OCI-M2 (cell line): Measurements from ENCODE around the gene TRIM75.
"Not testable (repeated sequence)": the region's sequence is repeated elsewhere in the genome, so short reads cannot be mapped to it uniquely, and the experiment has no call there.

Experiments
- DNase-seq: peaks from one replicate; lab custom pipeline; 2025; ENCODE audit not compliant: unreplicated experiment; lab: John Stamatoyannopoulos, UW

TRIM75 gene

DNA sequence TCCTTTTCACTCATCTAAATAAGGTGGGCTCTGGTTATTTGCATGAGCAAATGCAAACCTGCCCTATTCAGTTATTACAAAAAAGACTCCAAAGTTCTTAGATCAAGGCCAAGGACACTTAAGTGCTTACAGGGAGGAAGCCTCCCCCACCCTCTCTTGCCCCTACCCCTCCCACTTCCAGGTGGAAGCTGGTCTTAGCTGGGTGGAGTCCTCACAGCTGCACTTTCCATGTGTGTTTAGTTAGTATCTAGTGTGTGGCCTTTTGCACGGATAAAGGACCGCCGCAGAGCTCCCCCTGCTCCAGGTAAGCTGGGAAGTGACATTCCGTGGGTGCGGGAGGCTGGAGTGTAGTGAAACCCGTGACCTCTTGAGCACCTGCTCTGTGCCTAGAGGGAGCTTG, at the start of gene TRIM75:
TRIM75 (plus strand) TSS at position 222 of the 400 bp plus-strand sequence. CDS start 5,282 bp downstream, outside the sequence.
- DNase-seq: no peak

DNA sequence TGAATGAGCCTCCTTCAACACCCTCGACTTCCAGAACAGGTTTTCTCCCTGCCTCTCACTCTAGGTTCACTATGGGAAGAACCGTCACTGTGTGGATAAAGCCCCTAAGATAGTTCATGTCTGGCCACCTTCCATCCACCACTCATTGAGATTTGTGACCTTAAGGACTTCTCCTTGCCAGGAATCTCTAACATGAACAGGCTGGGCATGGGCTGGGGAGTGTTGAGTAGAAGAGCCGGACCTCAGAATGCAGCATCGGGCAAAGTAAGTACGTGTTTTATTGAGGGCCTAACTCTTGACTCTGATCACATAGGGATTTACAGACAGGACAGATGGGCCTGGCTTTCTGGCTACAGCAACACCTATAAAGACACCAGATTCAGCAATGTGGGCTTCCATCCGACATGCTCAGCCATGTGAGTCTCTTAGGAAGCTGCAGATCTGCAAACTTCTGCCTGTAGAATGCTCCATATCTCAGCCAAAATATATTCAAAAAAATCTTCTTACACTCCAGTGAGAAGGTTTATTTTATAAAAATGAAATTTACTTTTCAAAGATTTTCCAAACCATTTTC, 48.2 kb upstream of the TRIM75 start:
- no peak for DNase-seq

DNA sequence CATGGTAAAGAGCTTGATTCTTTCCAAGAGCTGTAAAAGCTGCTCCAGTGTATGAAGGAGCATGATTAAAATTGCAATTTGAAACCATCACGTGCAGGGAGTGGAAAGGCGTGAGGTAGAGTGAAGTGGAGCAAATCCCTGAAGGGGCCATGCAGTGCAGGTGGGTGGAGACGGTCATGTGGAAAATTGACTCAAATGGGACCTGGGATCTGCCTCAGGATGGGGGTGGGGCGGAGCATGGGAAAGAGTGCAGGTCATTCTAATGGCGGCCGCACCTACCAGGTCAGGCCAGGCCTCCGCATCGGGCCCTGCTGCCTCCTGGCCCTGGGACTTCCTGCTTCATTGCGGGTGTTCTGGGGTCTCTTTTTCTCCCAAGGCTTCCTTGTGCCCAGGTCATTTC, 47.2 kb upstream of the TRIM75 start:
- DNase-seq: no peak

DNA sequence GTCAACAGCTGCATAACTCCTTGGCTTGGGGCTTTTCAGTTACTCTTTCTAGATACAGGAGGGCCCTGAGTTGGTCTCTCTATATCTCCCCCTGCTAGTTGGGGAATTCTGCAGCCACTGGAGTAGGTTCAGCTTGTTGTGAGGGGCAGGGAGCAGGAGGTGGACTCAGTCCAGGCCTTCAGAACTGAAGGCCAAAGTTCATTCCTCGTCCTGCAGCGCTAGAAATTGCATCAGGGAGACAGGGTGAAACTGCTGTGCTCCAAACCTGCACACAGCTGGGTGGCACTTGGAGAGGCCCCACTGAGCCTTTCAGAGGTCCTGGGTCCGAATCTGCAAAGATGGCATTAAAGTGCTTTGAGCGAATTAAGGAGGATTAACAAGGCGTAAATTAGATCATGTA, 46.8 kb upstream of the TRIM75 start:
- DNase-seq: no peak

DNA sequence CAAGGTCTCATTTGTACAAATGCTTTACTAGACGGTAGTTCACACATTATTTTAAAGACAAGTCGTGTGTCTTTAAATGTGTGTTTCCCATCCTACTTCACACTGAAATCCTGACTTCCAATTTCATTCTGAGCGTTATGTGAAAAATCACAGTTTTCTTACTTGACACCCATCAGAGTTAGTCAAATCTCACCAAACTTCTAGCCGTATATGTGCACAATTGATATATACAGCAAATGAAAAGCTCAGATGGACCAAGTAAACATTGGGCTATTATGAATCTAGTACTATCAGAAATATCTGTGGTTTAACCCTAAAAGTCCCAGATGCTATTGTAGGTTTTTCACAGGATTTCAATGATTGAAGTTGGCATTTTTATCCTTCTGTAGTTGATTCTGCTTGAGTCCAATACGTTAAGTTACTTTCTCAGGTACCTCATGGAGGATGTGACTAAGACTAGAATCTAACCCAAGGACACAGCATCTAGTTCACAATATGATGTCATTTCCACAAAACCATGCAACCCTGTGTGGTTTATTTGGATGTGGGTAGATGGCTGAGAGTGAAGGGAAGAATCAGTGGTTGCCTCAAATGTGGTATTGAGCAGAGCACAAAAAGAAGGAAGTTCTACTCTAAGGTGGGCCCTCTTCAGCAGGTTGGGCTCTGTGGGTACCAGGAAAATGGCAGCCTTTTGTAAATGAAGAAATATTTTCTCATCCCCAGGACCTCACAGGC, 44.0 kb upstream of the TRIM75 start:
- no peak for DNase-seq

DNA sequence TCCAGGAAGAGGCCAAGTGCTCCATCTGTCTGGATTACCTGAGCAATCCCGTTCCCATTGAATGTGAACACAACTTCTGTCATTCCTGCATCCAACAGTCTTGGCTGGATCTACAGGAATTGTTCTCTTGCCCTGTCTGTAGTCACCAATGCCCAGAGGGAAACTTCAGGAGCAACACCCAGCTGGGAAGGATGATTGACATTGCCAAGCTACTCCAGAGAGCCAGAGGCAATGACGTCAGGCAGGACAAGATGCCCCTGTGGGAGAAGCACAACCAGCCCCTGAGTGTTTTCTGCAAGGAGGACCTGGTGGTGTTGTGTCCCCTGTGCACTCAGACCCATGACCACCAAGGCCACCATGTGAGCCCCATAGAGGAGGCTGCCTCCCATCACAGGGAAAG, 43.2 kb upstream of the TRIM75 start:
- DNase-seq: no peak

DNA sequence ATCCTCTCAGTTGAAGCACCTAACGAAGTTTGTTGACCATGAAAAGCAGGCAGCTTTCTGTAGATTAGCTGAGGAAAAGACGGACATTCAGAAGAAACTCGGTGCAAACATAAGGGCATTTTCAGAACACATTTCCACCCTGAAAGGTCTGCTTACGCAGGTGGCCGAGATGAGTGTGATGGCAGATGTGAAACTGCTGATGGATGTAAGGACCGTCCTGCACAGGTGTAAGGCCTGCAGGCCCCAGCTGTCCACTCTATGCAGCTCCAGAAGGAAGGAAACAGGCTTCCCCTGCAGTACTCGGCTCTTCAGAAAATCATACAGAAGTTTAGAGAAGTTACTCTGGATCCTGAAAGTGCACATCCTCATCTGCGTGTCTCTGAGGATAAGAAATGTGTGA, 42.7 kb upstream of the TRIM75 start:
- DNase-seq: no peak

DNA sequence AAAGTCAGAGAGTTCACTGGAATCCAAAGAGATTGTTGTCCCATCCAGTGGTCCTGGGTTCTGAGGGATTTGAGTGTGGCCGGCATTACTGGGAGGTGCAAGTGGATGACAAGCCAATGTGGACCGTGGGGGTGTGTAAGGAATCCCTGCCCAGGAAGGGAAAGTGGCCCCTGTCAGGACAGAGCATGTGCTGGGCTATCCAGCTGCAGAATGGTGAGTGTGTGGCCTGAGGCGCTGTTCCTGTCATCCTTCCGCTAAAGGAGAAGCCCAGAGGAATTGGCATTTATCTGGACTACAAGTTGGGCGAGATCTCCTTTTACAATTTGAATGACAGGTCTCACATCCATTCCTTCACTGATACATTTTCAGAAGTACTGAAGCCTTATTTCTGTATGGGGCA, 42.3 kb upstream of the TRIM75 start:
- DNase-seq: no peak

DNA sequence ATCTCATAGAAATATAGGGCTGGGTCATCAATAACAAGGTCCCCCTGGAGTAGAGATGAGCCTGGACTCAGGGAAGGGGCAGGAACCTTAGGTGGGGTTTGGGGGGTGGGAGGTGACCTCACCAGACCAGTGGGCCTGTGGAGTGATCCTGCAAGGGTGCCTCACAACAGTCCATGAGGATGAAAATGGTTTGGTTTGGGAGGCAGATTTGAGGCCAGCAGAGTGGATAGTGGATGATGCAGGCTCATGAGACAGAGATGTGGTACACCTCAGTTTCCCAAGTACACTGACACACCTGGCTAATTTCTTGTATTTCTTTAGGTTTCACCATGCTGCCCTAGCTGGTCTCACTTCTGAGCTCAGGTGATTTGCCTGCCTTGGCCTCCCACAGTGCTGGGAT, 40.0 kb upstream of the TRIM75 start:
- no peak for DNase-seq

DNA sequence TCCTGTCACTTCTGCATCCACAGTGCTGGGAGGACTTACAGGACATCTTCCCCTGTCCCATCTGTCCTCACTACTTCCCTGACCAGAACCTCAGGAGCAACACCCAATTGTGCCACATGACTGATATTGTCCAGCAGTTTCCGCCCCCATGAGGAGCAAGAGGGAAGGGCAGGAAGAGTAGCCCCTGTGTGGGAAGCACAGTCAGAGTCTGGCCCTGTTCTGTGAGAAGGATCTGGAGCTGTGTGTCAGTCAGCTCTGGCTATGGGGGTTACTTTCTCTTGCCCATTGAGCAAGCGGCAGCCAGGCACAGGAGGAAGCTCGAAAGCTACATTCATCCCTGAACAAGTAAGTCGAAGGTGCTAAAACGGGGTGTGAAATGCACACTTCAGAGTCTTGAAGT, 36.7 kb upstream of the TRIM75 start:
- DNase-seq: no peak

DNA sequence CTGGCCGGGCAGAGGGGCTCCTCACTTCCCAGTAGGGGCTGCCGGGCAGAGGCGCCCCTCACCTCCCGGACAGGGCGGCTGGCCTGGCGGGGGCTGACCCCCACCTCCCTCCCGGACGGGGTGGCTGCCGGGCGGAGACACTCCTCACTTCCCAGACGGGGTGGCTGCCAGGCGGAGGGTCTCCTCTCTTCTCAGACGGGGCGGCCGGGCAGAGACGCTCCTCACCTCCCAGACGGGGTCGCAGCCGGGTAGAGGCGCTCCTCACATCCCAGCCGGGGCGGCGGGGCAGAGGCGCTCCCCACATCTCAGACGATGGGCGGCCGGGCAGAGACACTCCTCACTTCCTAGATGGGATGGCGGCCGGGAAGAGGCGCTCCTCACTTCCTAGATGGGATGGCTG, 33.7 kb upstream of the TRIM75 start:
- DNase-seq: not testable (repeated sequence)

DNA sequence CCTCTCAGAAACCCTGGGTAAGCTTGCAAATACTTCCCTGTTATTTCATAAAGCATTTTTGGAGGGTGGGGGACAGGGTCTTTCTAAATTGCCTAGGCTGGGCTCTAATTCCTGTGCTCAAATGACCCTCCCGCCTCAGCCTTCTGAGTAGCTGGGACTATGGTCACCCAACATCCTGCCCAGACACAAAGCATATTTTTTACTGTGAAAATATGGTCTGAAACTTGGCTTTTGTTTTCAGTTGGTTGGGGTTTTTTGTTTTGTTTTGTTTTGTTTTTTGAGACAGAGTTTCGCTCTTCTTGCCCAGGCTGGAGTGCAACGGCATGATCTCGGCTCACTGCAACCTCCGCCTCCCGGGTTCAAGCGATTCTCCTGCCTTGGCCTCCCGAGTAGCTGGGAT, 27.9 kb upstream of the TRIM75 start:
- not testable (repeated sequence) for DNase-seq

DNA sequence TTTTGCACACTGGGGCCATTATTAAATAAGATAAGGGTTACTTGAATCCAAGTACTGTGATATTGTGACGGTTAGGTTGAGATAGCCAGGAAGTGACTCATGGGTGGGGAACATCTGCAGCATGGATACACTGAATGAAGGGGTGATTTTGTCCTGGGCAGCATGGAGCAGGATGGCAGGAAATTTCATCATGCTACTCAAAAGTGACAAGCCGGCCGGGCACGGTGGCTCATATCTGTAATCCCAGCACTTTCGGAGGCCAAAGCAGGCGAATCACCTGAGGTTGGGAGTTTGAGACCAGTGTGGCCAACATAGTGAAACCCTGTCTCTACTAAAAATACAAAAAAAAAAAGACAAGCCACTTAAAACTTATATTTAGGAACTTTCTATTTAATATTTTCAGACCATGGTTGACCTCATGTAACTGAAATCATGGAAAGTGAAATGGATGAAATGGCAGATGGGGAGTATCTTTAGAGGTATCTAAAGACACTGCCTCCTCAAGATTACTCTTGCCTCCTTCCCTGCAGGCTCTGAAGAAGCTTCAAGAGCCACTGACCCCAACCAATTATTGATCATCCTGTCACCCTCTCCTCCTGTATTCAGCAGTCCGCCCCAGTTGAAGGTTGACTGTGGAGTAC, 25.8 kb upstream of the TRIM75 start:
- DNase-seq: no peak

DNA sequence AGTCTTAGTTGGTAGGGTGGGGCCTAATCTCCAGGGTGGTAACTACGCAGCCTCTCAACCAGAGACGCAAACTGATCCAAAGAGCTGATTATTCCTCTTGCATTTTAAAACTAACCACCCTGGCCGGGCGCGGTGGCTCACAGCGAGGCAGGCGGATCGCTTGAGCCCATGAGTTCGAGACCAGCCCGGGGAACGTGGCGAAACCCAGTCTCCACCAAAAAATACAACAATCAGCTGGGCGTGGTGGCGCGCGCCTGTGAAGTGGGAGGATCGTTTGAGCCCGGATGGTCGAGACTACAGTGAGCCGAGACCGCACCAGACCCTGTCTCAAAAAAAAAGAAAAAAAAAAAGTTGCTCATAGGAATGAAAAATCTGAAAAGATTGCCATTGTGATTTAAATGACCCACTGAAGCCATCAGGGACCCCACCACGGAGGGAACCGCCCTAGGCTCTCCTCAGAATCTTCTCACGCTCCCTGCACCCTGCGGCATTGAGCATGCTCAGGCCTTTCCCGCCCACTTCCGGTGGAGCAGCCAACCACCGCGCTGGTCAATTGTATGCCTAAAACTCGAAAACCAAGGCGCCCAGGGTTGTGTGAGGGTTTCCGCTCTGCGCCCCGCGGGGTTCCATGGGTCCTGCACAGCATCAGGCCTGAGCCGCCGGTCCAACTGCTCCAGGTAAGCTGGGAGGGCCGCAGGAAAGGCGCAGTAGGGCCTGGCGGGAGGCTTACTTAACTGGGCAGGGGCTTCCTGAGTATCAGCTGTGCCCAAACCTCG, 22.0 kb upstream of the TRIM75 start, which contains the start of gene TRIM60:
TRIM60 (plus strand) TSS at position 564 of the 776 bp plus-strand sequence. CDS start 8,074 bp downstream, outside the sequence.
- no peak for DNase-seq

DNA sequence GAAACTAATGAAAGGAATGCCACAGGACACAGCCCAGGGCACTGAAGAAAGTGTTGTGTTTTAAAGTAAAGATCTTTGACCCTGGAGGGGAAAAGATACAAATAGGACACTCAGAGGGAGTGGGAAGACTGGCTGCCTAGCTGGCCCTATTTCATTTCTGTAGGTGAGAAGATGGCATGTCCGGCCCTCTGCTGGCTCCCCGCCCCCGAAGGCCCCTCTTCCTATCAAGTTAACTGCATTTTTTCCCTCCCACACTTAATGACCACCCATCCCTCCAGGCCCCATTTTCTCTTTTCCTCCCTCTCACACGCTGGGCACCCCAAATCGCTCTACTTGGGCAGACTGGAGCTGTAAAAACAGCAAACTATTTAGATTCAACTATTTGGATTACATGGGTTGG, 5.5 kb upstream of the TRIM75 start:
- no peak for DNase-seq

DNA sequence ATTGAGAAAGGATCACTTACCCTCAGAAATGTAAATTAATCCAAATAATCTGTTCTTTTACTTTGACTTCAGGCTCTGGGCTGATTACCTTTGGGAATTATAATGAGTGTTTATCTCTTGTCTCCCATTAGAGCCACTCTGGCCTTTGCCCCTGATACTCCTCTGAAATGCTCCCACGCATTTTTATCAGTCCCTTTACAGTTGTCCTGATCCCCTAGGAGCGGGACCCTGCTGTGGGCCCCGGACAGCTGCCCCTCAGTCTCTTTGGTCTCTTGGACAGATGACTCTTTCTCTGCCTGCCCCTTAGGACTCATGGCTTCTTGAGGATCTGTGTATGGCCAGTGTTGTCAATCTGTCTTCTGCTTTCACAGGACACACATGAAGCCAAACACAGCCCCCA, 1.0 kb upstream of the TRIM75 start:
- DNase-seq: no peak

DNA sequence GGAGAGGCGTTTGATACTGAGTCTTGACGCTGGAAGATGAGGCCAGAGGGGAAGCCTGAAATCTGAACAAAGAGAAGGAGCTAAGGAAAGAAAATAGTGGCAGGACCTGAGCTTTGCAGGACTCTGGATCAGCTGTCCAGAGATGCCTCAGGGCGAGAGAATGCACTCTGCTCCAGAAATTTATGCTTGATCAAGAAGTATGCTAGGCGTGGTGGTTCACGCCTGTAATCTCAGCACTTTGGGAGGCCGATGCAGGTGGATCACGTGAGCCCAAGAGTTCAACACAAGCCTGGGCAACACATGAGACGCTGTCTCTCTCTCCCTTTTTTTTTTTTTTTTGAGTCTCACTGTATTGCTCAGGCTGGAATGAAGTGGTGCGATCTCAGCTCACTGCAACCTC, 1.9 kb downstream of the TRIM75 start:
- DNase-seq: no peak

DNA sequence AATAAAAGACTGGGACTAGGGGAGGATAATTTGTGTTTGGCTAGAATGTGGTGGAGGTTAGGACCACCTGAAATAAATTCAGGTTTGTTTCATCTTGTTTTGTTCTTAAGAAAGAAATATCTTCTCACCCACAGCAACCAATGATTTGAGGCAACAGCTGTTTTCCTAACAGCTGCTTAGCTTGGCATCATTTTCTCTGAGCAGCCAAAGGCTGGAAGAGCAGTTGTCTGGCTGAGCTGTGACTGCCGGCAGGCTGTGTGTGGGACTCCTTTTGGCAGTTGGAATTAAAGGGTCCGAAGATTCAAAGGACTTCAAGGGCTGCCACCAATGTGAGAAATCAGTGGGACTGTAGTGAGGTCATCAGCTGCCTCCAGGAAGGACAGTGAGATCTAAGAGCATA, 5.0 kb downstream of the TRIM75 start:
- no peak for DNase-seq

DNA sequence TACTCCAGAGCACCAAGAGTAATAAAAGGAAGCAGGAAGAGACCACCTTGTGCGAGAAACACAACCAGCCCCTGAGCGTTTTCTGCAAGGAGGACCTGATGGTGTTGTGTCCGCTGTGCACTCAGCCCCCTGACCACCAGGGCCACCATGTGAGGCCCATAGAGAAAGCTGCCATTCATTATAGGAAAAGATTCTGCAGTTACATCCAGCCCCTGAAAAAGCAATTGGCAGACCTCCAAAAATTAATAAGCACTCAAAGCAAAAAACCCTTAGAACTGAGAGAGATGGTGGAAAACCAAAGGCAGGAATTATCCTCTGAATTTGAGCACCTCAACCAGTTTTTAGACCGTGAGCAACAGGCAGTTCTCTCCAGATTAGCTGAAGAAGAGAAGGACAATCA, 5.7 kb downstream of the TRIM75 start:
- DNase-seq: no peak

DNA sequence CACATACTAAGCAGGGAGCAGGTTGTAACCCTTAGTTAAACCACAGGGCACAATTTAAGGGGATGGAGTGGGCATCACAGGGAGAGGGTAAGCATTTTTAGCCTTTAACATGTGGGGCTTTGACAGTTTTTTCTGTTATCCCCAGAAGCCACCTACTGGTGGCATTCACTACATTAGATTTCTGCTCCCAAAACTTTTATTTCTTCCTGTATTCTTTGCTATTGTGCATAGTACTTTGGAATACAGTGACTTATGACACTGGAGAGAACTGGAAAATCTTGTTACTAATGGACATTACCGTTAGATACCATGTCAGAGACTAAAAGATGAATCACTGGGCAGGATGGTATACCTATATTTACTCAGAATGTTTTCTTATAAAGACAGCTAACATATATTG, 7.3 kb downstream of the TRIM75 start:
- DNase-seq: no peak

DNA sequence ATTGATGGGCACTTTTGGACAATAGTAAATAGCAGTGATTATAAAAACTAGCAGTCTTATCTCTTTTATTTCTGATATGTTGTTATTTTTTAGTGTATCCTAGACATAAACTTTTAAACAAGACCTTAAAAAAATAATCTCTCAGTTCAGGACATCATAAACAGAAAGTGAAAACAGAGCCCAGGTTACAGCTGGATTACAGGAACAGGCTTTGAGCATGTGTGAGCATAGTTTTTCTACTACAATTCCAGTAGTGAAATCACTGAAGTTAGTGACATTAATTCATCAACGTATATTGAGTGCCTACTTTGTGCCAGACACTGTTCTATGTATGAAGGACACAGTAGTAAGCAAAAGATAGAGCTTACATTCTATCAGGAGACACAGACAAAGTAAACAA, 16.9 kb downstream of the TRIM75 start:
- DNase-seq: no peak

DNA sequence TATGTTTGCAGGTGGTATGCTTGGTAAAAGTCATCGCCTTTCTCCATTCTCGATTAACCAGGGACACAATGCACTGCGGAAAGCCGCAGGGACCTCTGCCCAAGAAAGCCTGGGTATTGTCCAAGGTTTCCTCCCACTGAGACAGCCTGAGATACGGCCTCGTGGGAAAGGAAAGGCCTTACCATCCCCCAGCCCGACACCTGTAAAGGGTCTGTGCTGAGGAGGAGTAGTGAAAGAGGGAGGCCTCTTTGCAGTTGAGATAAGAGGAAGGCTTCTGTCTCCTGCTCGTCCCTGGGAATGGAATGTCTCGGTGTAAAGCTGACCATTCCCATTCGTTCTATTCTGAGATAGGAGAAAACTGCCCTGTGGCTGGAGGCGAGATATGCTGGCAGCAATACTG, 19.7 kb downstream of the TRIM75 start:
- not testable (repeated sequence) for DNase-seq
